Subcutaneous abdominal adipose tissue (tissue), 5 donors: Measurements from ENCODE around the gene B4GALNT3.

Experiments
- H3K27ac ChIP-seq: one replicate; pipeline ENCODE4 v1.7.0; 2013; ENCODE audit warnings: low read depth, mild to moderate bottlenecking, inconsistent platforms, low read length, moderate library complexity
- H3K27me3 ChIP-seq, 5 donors: one replicate each; pipeline ENCODE4 v1.7.0; 2013; ENCODE audit warnings: low read length in 5 of 5, inconsistent platforms in 1 of 5; ENCODE audit not compliant: control insufficient read depth in 5 of 5, insufficient read depth in 4 of 5
- H3K36me3 ChIP-seq, 5 donors: one replicate each; pipeline ENCODE4 v1.7.0; 2013; ENCODE audit warnings: low read length in 5 of 5; ENCODE audit not compliant: control insufficient read depth in 5 of 5, insufficient read depth in 5 of 5
- H3K4me1 ChIP-seq, 5 donors: one replicate each; pipeline ENCODE4 v1.7.0; 2013; ENCODE audit warnings: low read length in 5 of 5, mild to moderate bottlenecking in 3 of 5, moderate library complexity in 1 of 5; ENCODE audit not compliant: control insufficient read depth in 5 of 5, insufficient read depth in 5 of 5
- H3K4me3 ChIP-seq, 5 donors: one replicate each; pipeline ENCODE4 v1.7.0; 2013; ENCODE audit warnings: low read length in 5 of 5, low read depth in 1 of 5
- H3K9ac ChIP-seq, 5 donors: one replicate each; pipeline ENCODE4 v1.7.0; 2013; ENCODE audit warnings: low read length in 5 of 5, mild to moderate bottlenecking in 4 of 5, moderate library complexity in 3 of 5
- H3K9me3 ChIP-seq, 5 donors: one replicate each; pipeline ENCODE4 v1.7.0; 2013; ENCODE audit warnings: low read length in 5 of 5; ENCODE audit not compliant: control insufficient read depth in 5 of 5
- donor health status: healthy.
- donor health status: healthy.
- donor health status: healthy.
- donor health status: healthy.
- donor health status: healthy.

Gene B4GALNT3

GRCh38 chr12:533718-534117 is 74.0 kb downstream of the B4GALNT3 start:
- peaks cover 0 to 8% (median 7%) of the 10 kb centered on the region in 5 donors for H3K9me3 ChIP-seq
- no peaks in the 10 kb centered on the region for H3K36me3 ChIP-seq
- peaks cover 0 to 12% (median 6%) of the 10 kb centered on the region in 5 donors for H3K27me3 ChIP-seq
- H3K27ac ChIP-seq: no peak overlapping the region
- no peak overlapping the region for H3K4me3 ChIP-seq
- no peak overlapping the region for H3K9ac ChIP-seq
- H3K4me1 ChIP-seq: peaks cover 0 to 3% (median 0%) of the 10 kb centered on the region in 5 donors

- Histone ChIP-seq H3K9ac (no peak overlapping the region), H3K36me3 (no peaks in the 10 kb centered on the region), H3K4me1 (peaks cover 2 to 8% (median 4%) of the 10 kb centered on the region in 5 donors), H3K4me3 (no peak overlapping the region), H3K9me3 (peaks cover 0 to 8% (median 7%) of the 10 kb centered on the region in 5 donors), H3K27ac (no peak overlapping the region), H3K27me3 (peaks cover 0 to 12% (median 6%) of the 10 kb centered on the region in 5 donors)
Observed at GRCh38 chr12:534216-534615, 74.5 kb downstream of the B4GALNT3 start.

GRCh38 chr12:535396-535795 is 75.7 kb downstream of the B4GALNT3 start:
- H3K9ac ChIP-seq: no peak overlapping the region
- H3K4me3 ChIP-seq: no peak overlapping the region
- H3K9me3 ChIP-seq: peaks cover 0 to 8% (median 7%) of the 10 kb centered on the region in 5 donors
- H3K36me3 ChIP-seq: no peaks in the 10 kb centered on the region
- H3K27ac ChIP-seq: no peak overlapping the region
- H3K4me1 ChIP-seq: peaks cover 2 to 8% (median 6%) of the 10 kb centered on the region in 5 donors
- peaks cover 0 to 12% (median 6%) of the 10 kb centered on the region in 5 donors for H3K27me3 ChIP-seq

- Histone ChIP-seq H3K36me3 (no peaks in the 10 kb centered on the region), H3K27ac (no peak overlapping the region), H3K9me3 (peaks cover 0 to 8% (median 7%) of the 10 kb centered on the region in 5 donors), H3K27me3 (peaks cover 0 to 10% (median 6%) of the 10 kb centered on the region in 5 donors), H3K4me3 (no peak overlapping the region), H3K9ac (no peak overlapping the region), H3K4me1 (peaks cover 2 to 8% (median 6%) of the 10 kb centered on the region in 5 donors)
Observed at GRCh38 chr12:536751-537245, 77.1 kb downstream of the B4GALNT3 start.

- no peak overlapping the region for H3K27ac ChIP-seq
- H3K9me3 ChIP-seq: peaks cover 0 to under 1% (median 0%) of the 10 kb centered on the region in 5 donors
- H3K27me3 ChIP-seq: peaks cover 0 to 10% (median 8%) of the 10 kb centered on the region in 5 donors
- peaks cover 2 to 8% (median 6%) of the 10 kb centered on the region in 5 donors for H3K4me1 ChIP-seq
- no peaks in the 10 kb centered on the region for H3K36me3 ChIP-seq
- no peak overlapping the region for H3K9ac ChIP-seq
- no peak overlapping the region for H3K4me3 ChIP-seq
Observed at GRCh38 chr12:537772-538171, 78.0 kb downstream of the B4GALNT3 start.

GRCh38 chr12:538731-539539 is 79.2 kb downstream of the B4GALNT3 start:
- Histone ChIP-seq H3K4me3 (no peak overlapping the region), H3K27ac (no peak overlapping the region), H3K9ac (no peak overlapping the region), H3K4me1 (peaks cover 2 to 8% (median 6%) of the 10 kb centered on the region in 5 donors), H3K9me3 (no peaks in the 10 kb centered on the region), H3K36me3 (no peaks in the 10 kb centered on the region), H3K27me3 (peaks cover 2 to 12% (median 7%) of the 10 kb centered on the region in 5 donors)

GRCh38 chr12:539540-540310 is 80.0 kb downstream of the B4GALNT3 start:
- Histone ChIP-seq H3K27me3 (peaks cover 2 to 16% (median 10%) of the 10 kb centered on the region in 5 donors), H3K4me3 (no peak overlapping the region), H3K27ac (no peak overlapping the region), H3K36me3 (no peaks in the 10 kb centered on the region), H3K9me3 (no peaks in the 10 kb centered on the region), H3K4me1 (peaks cover 2 to 8% (median 6%) of the 10 kb centered on the region in 5 donors), H3K9ac (no peak overlapping the region)

- Histone ChIP-seq H3K9me3 (no peaks in the 10 kb centered on the region), H3K27ac (no peak overlapping the region), H3K36me3 (no peaks in the 10 kb centered on the region), H3K4me1 (peaks cover 2 to 15% (median 8%) of the 10 kb centered on the region in 5 donors), H3K4me3 (no peak overlapping the region), H3K27me3 (peaks cover 6 to 22% (median 17%) of the 10 kb centered on the region in 5 donors), H3K9ac (no peak overlapping the region)
Observed at GRCh38 chr12:541676-542324, 82.1 kb downstream of the B4GALNT3 start.

- Histone ChIP-seq H3K4me3 (no peak overlapping the region), H3K36me3 (no peaks in the 10 kb centered on the region), H3K27ac (no peak overlapping the region), H3K4me1 (peaks cover 2 to 22% (median 12%) of the 10 kb centered on the region in 5 donors), H3K9ac (no peak overlapping the region), H3K9me3 (no peaks in the 10 kb centered on the region), H3K27me3 (peaks cover 7 to 22% (median 17%) of the 10 kb centered on the region in 5 donors)
Observed at GRCh38 chr12:542395-543113, 82.8 kb downstream of the B4GALNT3 start.
